ENCODE measurements around the gene EGFL8. TPM values are rescaled to one million over a fixed set of nuclear protein-coding genes. Genes with fewer than 3 reads are reported as not detected.
A peak's percentile ranks its signal among the peaks of the same experiment; 100 is the strongest.

Gene EGFL8
- total and polyA plus RNA-seq, 9 of the 15 experiments (the other 6 are each of a cell fraction or from before 2014, with no cell fraction given) = 2.2 to 47.4 (median 14.2) TPM

DNA sequence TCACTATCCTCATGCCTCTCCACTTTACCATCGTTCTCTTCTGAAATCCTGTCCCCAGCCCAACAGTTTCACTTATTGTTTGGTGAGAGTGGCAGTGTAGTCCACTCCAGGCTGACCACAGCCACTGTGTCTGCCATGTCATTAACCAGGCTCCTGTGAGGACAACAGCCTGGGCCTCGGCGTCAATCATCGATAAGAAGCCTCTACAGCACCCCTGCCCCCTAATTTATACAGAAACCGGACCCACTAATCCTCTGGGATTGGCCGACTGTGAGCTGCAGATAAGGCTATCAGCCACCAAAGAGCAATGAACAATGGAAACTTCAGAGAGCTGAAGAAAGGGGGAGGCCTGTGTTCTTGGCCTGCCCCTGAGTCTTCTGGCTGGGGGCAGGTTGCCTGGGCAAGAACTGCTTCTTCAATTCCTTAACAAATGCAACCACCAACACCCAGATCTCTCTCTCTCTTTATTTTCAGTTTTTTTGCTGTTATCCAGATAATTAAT is 3.4 kb downstream of the EGFL8 start (continued):
- TF ChIP-seq, protein P1, sequence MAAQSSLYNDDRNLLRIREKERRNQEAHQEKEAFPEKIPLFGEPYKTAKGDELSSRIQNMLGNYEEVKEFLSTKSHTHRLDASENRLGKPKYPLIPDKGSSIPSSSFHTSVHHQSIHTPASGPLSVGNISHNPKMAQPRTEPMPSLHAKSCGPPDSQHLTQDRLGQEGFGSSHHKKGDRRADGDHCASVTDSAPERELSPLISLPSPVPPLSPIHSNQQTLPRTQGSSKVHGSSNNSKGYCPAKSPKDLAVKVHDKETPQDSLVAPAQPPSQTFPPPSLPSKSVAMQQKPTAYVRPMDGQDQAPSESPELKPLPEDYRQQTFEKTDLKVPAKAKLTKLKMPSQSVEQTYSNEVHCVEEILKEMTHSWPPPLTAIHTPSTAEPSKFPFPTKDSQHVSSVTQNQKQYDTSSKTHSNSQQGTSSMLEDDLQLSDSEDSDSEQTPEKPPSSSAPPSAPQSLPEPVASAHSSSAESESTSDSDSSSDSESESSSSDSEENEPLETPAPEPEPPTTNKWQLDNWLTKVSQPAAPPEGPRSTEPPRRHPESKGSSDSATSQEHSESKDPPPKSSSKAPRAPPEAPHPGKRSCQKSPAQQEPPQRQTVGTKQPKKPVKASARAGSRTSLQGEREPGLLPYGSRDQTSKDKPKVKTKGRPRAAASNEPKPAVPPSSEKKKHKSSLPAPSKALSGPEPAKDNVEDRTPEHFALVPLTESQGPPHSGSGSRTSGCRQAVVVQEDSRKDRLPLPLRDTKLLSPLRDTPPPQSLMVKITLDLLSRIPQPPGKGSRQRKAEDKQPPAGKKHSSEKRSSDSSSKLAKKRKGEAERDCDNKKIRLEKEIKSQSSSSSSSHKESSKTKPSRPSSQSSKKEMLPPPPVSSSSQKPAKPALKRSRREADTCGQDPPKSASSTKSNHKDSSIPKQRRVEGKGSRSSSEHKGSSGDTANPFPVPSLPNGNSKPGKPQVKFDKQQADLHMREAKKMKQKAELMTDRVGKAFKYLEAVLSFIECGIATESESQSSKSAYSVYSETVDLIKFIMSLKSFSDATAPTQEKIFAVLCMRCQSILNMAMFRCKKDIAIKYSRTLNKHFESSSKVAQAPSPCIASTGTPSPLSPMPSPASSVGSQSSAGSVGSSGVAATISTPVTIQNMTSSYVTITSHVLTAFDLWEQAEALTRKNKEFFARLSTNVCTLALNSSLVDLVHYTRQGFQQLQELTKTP (IDR thresholded peaks at IDR 0.05; ENCODE audit: low read depth in 1 of 2, partially characterized antibody in 2 of 2) = peak in 1 of 2 experiments; percentile 71
- TF ChIP-seq KDM1A (IDR thresholded peaks at IDR 0.05) = peak; percentile 84 to 88
- peak; percentile 95 for TF ChIP-seq ZNF766 (CRISPR knock-in tag; conservative IDR thresholded peaks at IDR 0.05)
- TF ChIP-seq BCL6 (CRISPR knock-in tag; IDR thresholded peaks at IDR 0.05) = no peak
- no peak for TF ChIP-seq ZKSCAN3 (CRISPR knock-in tag; IDR thresholded peaks at IDR 0.05)
- TF ChIP-seq, protein P2, sequence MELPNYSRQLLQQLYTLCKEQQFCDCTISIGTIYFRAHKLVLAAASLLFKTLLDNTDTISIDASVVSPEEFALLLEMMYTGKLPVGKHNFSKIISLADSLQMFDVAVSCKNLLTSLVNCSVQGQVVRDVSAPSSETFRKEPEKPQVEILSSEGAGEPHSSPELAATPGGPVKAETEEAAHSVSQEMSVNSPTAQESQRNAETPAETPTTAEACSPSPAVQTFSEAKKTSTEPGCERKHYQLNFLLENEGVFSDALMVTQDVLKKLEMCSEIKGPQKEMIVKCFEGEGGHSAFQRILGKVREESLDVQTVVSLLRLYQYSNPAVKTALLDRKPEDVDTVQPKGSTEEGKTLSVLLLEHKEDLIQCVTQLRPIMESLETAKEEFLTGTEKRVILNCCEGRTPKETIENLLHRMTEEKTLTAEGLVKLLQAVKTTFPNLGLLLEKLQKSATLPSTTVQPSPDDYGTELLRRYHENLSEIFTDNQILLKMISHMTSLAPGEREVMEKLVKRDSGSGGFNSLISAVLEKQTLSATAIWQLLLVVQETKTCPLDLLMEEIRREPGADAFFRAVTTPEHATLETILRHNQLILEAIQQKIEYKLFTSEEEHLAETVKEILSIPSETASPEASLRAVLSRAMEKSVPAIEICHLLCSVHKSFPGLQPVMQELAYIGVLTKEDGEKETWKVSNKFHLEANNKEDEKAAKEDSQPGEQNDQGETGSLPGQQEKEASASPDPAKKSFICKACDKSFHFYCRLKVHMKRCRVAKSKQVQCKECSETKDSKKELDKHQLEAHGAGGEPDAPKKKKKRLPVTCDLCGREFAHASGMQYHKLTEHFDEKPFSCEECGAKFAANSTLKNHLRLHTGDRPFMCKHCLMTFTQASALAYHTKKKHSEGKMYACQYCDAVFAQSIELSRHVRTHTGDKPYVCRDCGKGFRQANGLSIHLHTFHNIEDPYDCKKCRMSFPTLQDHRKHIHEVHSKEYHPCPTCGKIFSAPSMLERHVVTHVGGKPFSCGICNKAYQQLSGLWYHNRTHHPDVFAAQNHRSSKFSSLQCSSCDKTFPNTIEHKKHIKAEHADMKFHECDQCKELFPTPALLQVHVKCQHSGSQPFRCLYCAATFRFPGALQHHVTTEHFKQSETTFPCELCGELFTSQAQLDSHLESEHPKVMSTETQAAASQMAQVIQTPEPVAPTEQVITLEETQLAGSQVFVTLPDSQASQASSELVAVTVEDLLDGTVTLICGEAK (IDR thresholded peaks at IDR 0.05) = no peak
- TF ChIP-seq, protein P2 (CRISPR knock-in tag; IDR thresholded peaks at IDR 0.05) = no peak
- TF ChIP-seq, protein P3, sequence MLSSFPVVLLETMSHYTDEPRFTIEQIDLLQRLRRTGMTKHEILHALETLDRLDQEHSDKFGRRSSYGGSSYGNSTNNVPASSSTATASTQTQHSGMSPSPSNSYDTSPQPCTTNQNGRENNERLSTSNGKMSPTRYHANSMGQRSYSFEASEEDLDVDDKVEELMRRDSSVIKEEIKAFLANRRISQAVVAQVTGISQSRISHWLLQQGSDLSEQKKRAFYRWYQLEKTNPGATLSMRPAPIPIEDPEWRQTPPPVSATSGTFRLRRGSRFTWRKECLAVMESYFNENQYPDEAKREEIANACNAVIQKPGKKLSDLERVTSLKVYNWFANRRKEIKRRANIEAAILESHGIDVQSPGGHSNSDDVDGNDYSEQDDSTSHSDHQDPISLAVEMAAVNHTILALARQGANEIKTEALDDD (IDR thresholded peaks at IDR 0.05) = no peak
- no peak; the same call in 1 of the 2 replicates for TF ChIP-seq C11orf30 (IDR thresholded peaks at IDR 0.05; ENCODE audit: low read depth)
- TF ChIP-seq ZNF586 (CRISPR knock-in tag; conservative IDR thresholded peaks at IDR 0.05) = no peak
- no peak for TF ChIP-seq ZNF324 (CRISPR knock-in tag; IDR thresholded peaks at IDR 0.05)
- TF ChIP-seq ZNF79 (CRISPR knock-in tag; IDR thresholded peaks at IDR 0.05; ENCODE audit: low read depth) = no peak
- no peak for TF ChIP-seq DNMT1 (IDR thresholded peaks at IDR 0.05)
- TF ChIP-seq NR3C1 (CRISPR knock-in tag; IDR thresholded peaks at IDR 0.05) = no peak
- no peak for TF ChIP-seq HNRNPK (IDR thresholded peaks at IDR 0.05; ENCODE audit: low read depth, low read length, poor library complexity, severe bottlenecking)
- TF ChIP-seq RBM34 (IDR thresholded peaks at IDR 0.05; ENCODE audit: borderline replicate concordance, insufficient read depth, low read length) = no peak

Data from K562 (cell line).